HEK293 (cell line): ENCODE data around the gene NAA25.

ENCODE experiments used
- KLF10 ChIP-seq: fragments of 450-650 bp; IDR thresholded peaks from 2 replicates; pipeline ENCODE4 v1.5.1; 2018; ENCODE audit warnings: missing biosample characterization, mild to moderate bottlenecking, missing genetic modification characterization
- ZFP3 ChIP-seq: fragments of 450-650 bp; formaldehyde crosslinking; IDR thresholded peaks from 2 replicates; pipeline ENCODE4 v1.5.1; 2016; ENCODE audit warnings: low read depth, missing biosample characterization, missing genetic modification characterization
- ZFP37 ChIP-seq: fragments of 450-650 bp; formaldehyde crosslinking; IDR thresholded peaks from 2 replicates; pipeline ENCODE4 v1.5.1; 2016; ENCODE audit warnings: missing biosample characterization, missing genetic modification characterization
- ZNF112 ChIP-seq: fragments of 450-650 bp; formaldehyde crosslinking; IDR thresholded peaks from 2 replicates; pipeline ENCODE4 v1.5.0; 2017; ENCODE audit warnings: missing biosample characterization, missing genetic modification characterization
- ZNF132 ChIP-seq: fragments of 450-650 bp; formaldehyde crosslinking; IDR thresholded peaks from 2 replicates; pipeline ENCODE4 v1.5.1; 2017; ENCODE audit warnings: missing biosample characterization, missing genetic modification characterization, borderline replicate concordance
- ZNF140 ChIP-seq: fragments of 450-650 bp; formaldehyde crosslinking; IDR thresholded peaks from 2 replicates; pipeline ENCODE4 v1.5.1; 2016; ENCODE audit warnings: missing biosample characterization, missing genetic modification characterization
- ZNF23 ChIP-seq: fragments of 450-650 bp; formaldehyde crosslinking; IDR thresholded peaks from 2 replicates; pipeline ENCODE4 v1.5.1; 2016; ENCODE audit warnings: missing biosample characterization, missing genetic modification characterization, borderline replicate concordance
- ZNF24 ChIP-seq: fragments of 450-650 bp; formaldehyde crosslinking; IDR thresholded peaks from 2 replicates; pipeline ENCODE4 v1.5.1; 2016; ENCODE audit warnings: missing biosample characterization, missing genetic modification characterization
- ZNF248 ChIP-seq: fragments of 450-650 bp; formaldehyde crosslinking; IDR thresholded peaks from 2 replicates; pipeline ENCODE4 v1.5.1; 2017; ENCODE audit warnings: missing biosample characterization, missing genetic modification characterization
- ZNF423 ChIP-seq: fragments of 450-650 bp; formaldehyde crosslinking; IDR thresholded peaks from 2 replicates; pipeline ENCODE4 v1.5.1; 2016; ENCODE audit warnings: missing biosample characterization, missing genetic modification characterization
- ZNF48 ChIP-seq: fragments of 450-650 bp; formaldehyde crosslinking; IDR thresholded peaks from 2 replicates; pipeline ENCODE4 v1.5.1; 2016; ENCODE audit warnings: missing biosample characterization, missing genetic modification characterization
- ZNF558 ChIP-seq: fragments of 450-650 bp; formaldehyde crosslinking; IDR thresholded peaks from 2 replicates; pipeline ENCODE4 v1.5.1; 2016; ENCODE audit warnings: missing biosample characterization, missing genetic modification characterization
- ZNF561 ChIP-seq: fragments of 450-650 bp; IDR thresholded peaks from 2 replicates; pipeline ENCODE4 v1.5.1; 2018; ENCODE audit warnings: missing biosample characterization, missing genetic modification characterization, borderline replicate concordance
- ZNF768 ChIP-seq: fragments of 450-650 bp; formaldehyde crosslinking; IDR thresholded peaks from 2 replicates; pipeline ENCODE4 v1.5.1; 2018; ENCODE audit warnings: missing biosample characterization, mild to moderate bottlenecking, missing genetic modification characterization
- ZNF785 ChIP-seq: fragments of 450-650 bp; formaldehyde crosslinking; IDR thresholded peaks from 2 replicates; pipeline ENCODE4 v1.5.1; 2016; ENCODE audit warnings: missing biosample characterization, missing genetic modification characterization
- ZXDB ChIP-seq: fragments of 450-650 bp; formaldehyde crosslinking; IDR thresholded peaks from 2 replicates; pipeline ENCODE4 v1.5.1; 2016; ENCODE audit warnings: missing biosample characterization, missing genetic modification characterization
- TF ChIP-seq, protein P1 (sequence below): fragments of 450-650 bp; formaldehyde crosslinking; IDR thresholded peaks from 2 replicates; pipeline ENCODE4 v1.5.1; 2016; ENCODE audit warnings: missing biosample characterization, missing genetic modification characterization
- TF ChIP-seq, protein P2 (sequence below): fragments of 450-650 bp; formaldehyde crosslinking; IDR thresholded peaks from 2 replicates; pipeline ENCODE4 v1.5.1; 2016; ENCODE audit warnings: missing biosample characterization, missing genetic modification characterization
- TF ChIP-seq, protein P3 (sequence below): fragments of 450-650 bp; formaldehyde crosslinking; IDR thresholded peaks from 2 replicates; pipeline ENCODE4 v1.5.1; 2017; ENCODE audit warnings: missing biosample characterization, missing genetic modification characterization
- TF ChIP-seq, protein P4 (sequence below): fragments of 450-650 bp; formaldehyde crosslinking; IDR thresholded peaks from 2 replicates; pipeline ENCODE4 v1.5.0; 2017; ENCODE audit warnings: missing biosample characterization, missing genetic modification characterization, borderline replicate concordance
- TF ChIP-seq, protein P5 (sequence below): fragments of 450-650 bp; formaldehyde crosslinking; IDR thresholded peaks from 2 replicates; pipeline ENCODE4 v1.5.1; 2017; ENCODE audit warnings: missing biosample characterization, missing genetic modification characterization
- TF ChIP-seq, protein P6 (sequence below): fragments of 450-650 bp; formaldehyde crosslinking; IDR thresholded peaks from 2 replicates; pipeline ENCODE4; 2016; ENCODE audit warnings: missing biosample characterization, missing genetic modification characterization
- TF ChIP-seq, protein P7 (sequence below): fragments of 450-650 bp; formaldehyde crosslinking; IDR thresholded peaks from 2 replicates; pipeline ENCODE4 v1.5.1; 2016; ENCODE audit warnings: missing biosample characterization, missing genetic modification characterization
- TF ChIP-seq, protein P8 (sequence below): fragments of 450-650 bp; formaldehyde crosslinking; IDR thresholded peaks from 2 replicates; pipeline ENCODE4 v1.5.1; 2016; ENCODE audit warnings: missing biosample characterization, missing genetic modification characterization

NAA25 gene

DNA sequence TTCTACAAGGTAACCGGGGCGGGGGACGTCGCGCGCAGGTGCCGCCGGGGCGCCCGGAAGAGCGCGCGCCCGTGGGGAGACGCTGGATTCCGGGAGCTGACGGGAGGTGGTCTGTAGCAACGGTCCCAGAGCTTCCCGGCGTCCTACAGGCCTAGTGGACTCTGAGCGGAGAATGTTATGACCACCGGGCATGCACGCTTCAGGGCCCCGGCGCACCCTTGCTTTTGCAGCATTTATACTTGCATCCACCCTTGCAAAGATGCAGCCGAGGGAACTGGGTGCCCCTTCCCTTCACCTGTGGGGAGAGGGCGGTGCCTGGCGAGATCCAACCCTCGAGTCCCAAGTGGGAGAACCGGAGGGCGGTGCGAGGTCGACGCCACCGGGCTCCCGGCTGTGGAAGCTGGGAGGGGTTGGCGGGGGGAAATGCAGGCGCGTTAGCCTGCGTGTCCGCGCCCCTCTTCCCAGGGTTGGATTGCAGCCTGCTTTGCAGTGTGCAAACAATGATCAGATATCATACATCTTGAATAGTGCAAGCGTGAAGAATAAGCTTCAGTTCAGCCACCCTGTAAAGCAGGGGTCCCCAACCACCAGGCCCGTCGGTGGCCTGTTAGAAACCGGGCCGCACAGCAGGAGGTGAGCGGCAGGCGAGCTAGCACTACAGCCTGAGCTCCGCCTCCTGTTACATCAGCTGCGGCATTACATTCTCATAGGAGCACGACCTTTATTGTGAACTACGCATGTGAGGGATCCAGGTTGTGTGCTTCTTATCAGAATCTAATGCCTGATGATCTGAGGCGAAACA lies 94.8 kb downstream of the NAA25 start (continued):
- TF ChIP-seq, protein P1, sequence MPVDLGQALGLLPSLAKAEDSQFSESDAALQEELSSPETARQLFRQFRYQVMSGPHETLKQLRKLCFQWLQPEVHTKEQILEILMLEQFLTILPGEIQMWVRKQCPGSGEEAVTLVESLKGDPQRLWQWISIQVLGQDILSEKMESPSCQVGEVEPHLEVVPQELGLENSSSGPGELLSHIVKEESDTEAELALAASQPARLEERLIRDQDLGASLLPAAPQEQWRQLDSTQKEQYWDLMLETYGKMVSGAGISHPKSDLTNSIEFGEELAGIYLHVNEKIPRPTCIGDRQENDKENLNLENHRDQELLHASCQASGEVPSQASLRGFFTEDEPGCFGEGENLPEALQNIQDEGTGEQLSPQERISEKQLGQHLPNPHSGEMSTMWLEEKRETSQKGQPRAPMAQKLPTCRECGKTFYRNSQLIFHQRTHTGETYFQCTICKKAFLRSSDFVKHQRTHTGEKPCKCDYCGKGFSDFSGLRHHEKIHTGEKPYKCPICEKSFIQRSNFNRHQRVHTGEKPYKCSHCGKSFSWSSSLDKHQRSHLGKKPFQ (tag by site-specific recombination), result no peak
- TF ChIP-seq, protein P2, sequence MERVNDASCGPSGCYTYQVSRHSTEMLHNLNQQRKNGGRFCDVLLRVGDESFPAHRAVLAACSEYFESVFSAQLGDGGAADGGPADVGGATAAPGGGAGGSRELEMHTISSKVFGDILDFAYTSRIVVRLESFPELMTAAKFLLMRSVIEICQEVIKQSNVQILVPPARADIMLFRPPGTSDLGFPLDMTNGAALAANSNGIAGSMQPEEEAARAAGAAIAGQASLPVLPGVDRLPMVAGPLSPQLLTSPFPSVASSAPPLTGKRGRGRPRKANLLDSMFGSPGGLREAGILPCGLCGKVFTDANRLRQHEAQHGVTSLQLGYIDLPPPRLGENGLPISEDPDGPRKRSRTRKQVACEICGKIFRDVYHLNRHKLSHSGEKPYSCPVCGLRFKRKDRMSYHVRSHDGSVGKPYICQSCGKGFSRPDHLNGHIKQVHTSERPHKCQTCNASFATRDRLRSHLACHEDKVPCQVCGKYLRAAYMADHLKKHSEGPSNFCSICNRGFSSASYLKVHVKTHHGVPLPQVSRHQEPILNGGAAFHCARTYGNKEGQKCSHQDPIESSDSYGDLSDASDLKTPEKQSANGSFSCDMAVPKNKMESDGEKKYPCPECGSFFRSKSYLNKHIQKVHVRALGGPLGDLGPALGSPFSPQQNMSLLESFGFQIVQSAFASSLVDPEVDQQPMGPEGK (tag by site-specific recombination), result peak; percentile 69
- TF ChIP-seq ZNF423, result no peak; the same call in 1 of the 2 replicates
- TF ChIP-seq, protein P3, sequence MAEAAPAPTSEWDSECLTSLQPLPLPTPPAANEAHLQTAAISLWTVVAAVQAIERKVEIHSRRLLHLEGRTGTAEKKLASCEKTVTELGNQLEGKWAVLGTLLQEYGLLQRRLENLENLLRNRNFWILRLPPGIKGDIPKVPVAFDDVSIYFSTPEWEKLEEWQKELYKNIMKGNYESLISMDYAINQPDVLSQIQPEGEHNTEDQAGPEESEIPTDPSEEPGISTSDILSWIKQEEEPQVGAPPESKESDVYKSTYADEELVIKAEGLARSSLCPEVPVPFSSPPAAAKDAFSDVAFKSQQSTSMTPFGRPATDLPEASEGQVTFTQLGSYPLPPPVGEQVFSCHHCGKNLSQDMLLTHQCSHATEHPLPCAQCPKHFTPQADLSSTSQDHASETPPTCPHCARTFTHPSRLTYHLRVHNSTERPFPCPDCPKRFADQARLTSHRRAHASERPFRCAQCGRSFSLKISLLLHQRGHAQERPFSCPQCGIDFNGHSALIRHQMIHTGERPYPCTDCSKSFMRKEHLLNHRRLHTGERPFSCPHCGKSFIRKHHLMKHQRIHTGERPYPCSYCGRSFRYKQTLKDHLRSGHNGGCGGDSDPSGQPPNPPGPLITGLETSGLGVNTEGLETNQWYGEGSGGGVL (tag by site-specific recombination), result peak; percentile 69
- no peak for TF ChIP-seq ZNF132
- no peak for TF ChIP-seq ZNF558
- TF ChIP-seq, protein P4, sequence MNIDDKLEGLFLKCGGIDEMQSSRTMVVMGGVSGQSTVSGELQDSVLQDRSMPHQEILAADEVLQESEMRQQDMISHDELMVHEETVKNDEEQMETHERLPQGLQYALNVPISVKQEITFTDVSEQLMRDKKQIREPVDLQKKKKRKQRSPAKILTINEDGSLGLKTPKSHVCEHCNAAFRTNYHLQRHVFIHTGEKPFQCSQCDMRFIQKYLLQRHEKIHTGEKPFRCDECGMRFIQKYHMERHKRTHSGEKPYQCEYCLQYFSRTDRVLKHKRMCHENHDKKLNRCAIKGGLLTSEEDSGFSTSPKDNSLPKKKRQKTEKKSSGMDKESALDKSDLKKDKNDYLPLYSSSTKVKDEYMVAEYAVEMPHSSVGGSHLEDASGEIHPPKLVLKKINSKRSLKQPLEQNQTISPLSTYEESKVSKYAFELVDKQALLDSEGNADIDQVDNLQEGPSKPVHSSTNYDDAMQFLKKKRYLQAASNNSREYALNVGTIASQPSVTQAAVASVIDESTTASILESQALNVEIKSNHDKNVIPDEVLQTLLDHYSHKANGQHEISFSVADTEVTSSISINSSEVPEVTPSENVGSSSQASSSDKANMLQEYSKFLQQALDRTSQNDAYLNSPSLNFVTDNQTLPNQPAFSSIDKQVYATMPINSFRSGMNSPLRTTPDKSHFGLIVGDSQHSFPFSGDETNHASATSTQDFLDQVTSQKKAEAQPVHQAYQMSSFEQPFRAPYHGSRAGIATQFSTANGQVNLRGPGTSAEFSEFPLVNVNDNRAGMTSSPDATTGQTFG, result no peak
- TF ChIP-seq ZFP3 (tag by site-specific recombination), result no peak
- no peak for TF ChIP-seq ZNF768 (tag by site-specific recombination)
- TF ChIP-seq ZNF785 (tag by site-specific recombination), result no peak
- no peak for TF ChIP-seq ZNF23 (tag by site-specific recombination)
- peak; percentile 49; the same call in 1 of the 2 replicates for TF ChIP-seq KLF10
- TF ChIP-seq ZXDB, result peak; percentile 37; the same call in 1 of the 2 replicates
- no peak for TF ChIP-seq ZNF48 (tag by site-specific recombination)
- no peak; the same call in 1 of the 2 replicates for TF ChIP-seq ZNF24 (tag by site-specific recombination)
- TF ChIP-seq, protein P5, sequence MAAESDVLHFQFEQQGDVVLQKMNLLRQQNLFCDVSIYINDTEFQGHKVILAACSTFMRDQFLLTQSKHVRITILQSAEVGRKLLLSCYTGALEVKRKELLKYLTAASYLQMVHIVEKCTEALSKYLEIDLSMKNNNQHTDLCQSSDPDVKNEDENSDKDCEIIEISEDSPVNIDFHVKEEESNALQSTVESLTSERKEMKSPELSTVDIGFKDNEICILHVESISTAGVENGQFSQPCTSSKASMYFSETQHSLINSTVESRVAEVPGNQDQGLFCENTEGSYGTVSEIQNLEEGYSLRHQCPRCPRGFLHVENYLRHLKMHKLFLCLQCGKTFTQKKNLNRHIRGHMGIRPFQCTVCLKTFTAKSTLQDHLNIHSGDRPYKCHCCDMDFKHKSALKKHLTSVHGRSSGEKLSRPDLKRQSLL (tag by site-specific recombination), result no peak
- TF ChIP-seq ZFP37, result no peak
- TF ChIP-seq, protein P6, sequence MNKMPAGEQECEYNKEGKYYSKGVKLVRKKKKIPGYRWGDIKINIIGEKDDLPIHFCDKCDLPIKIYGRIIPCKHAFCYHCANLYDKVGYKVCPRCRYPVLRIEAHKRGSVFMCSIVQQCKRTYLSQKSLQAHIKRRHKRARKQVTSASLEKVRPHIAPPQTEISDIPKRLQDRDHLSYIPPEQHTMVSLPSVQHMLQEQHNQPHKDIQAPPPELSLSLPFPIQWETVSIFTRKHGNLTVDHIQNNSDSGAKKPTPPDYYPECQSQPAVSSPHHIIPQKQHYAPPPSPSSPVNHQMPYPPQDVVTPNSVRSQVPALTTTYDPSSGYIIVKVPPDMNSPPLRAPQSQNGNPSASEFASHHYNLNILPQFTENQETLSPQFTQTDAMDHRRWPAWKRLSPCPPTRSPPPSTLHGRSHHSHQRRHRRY (tag by site-specific recombination), result no peak
- TF ChIP-seq ZNF112 (tag by site-specific recombination), result no peak
- no peak for TF ChIP-seq ZNF140 (tag by site-specific recombination)
- no peak; the same call in 1 of the 2 replicates for TF ChIP-seq ZNF561 (tag by site-specific recombination)
- TF ChIP-seq, protein P7, sequence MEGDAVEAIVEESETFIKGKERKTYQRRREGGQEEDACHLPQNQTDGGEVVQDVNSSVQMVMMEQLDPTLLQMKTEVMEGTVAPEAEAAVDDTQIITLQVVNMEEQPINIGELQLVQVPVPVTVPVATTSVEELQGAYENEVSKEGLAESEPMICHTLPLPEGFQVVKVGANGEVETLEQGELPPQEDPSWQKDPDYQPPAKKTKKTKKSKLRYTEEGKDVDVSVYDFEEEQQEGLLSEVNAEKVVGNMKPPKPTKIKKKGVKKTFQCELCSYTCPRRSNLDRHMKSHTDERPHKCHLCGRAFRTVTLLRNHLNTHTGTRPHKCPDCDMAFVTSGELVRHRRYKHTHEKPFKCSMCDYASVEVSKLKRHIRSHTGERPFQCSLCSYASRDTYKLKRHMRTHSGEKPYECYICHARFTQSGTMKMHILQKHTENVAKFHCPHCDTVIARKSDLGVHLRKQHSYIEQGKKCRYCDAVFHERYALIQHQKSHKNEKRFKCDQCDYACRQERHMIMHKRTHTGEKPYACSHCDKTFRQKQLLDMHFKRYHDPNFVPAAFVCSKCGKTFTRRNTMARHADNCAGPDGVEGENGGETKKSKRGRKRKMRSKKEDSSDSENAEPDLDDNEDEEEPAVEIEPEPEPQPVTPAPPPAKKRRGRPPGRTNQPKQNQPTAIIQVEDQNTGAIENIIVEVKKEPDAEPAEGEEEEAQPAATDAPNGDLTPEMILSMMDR (tag by site-specific recombination), result no peak; the same call in none of the 2 replicates
- no peak for TF ChIP-seq ZNF248 (tag by site-specific recombination)
- TF ChIP-seq, protein P8, sequence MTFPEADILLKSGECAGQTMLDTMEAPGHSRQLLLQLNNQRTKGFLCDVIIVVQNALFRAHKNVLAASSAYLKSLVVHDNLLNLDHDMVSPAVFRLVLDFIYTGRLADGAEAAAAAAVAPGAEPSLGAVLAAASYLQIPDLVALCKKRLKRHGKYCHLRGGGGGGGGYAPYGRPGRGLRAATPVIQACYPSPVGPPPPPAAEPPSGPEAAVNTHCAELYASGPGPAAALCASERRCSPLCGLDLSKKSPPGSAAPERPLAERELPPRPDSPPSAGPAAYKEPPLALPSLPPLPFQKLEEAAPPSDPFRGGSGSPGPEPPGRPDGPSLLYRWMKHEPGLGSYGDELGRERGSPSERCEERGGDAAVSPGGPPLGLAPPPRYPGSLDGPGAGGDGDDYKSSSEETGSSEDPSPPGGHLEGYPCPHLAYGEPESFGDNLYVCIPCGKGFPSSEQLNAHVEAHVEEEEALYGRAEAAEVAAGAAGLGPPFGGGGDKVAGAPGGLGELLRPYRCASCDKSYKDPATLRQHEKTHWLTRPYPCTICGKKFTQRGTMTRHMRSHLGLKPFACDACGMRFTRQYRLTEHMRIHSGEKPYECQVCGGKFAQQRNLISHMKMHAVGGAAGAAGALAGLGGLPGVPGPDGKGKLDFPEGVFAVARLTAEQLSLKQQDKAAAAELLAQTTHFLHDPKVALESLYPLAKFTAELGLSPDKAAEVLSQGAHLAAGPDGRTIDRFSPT (tag by site-specific recombination), result no peak
